GM13976 (cell line): ENCODE measurements around the gene LAMA5.

Experiments used
- DNase-seq: peaks from one replicate; pipeline ENCODE4 v3.0.0; 2012; ENCODE audit warnings: low spot score
- CTCF ChIP-seq: IDR thresholded peaks from 2 replicates; pipeline ENCODE4 v1.5.1; 2012; ENCODE audit warnings: borderline replicate concordance, mild to moderate bottlenecking; ENCODE audit not compliant: insufficient read depth; ENCODE audit errors: extremely low read depth, missing control alignments, control extremely low read depth
- in situ Hi-C: fragments of 300-500 bp; cut with MboI; formaldehyde crosslinking; loops from one replicate; pipeline ENCODE4 v1.12.0; 2022; ENCODE audit warnings: low sequenced_read_pairs, mixed read lengths, inconsistent platforms; ENCODE audit not compliant: unreplicated experiment

The LAMA5 gene

GRCh38 chr20:62273416-62273815 lies 93.7 kb downstream of the LAMA5 start:
- in situ Hi-C loops, result no loop called here
- DNase-seq, result no peak

DNA sequence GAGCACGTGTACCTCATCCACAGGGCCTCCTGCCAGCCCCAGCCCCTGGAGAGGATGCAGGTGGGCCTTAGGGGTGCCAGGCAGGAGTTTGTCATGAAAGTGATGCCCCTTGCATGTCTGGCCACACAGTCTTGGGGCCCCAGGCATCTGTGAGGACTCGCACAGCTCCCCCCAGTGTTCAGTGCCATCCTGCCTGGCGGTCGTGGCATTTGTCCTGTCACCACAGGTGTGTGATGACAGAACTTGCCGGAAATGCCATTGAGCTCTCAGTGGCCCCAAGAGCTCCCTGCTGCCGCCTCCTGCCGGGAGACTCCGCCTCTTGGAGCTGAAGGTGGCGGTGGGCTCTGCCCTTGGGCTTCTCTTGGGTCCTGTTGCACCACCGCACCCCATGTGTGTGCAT lies 94.9 kb downstream of the LAMA5 start:
- DNase-seq, result no peak
- in situ Hi-C loops, result no loop called here
- no peak for TF ChIP-seq CTCF

More at GRCh38 chr20:62273416-62273815, 93.7 kb downstream of the LAMA5 start:
- TF ChIP-seq CTCF, result no peak

GRCh38 chr20:62269871-62270270 lies 97.2 kb downstream of the LAMA5 start:
- in situ Hi-C loops, result no loop called here
- no peak for DNase-seq
- no peak for TF ChIP-seq CTCF

GRCh38 chr20:62269378-62269777 lies 97.7 kb downstream of the LAMA5 start:
- no peak for TF ChIP-seq CTCF
- in situ Hi-C loops, result no loop called here

GRCh38 chr20:62268228-62268900 lies 98.7 kb downstream of the LAMA5 start:
- in situ Hi-C loops, result no loop called here

More at GRCh38 chr20:62269378-62269777, 97.7 kb downstream of the LAMA5 start:
- no peak for DNase-seq

GRCh38 chr20:62267543-62267942 lies 99.6 kb downstream of the LAMA5 start:
- DNase-seq, result no peak
- in situ Hi-C loops, result no loop called here
- TF ChIP-seq CTCF, result no peak

More at GRCh38 chr20:62268228-62268900, 98.7 kb downstream of the LAMA5 start:
- TF ChIP-seq CTCF, result no peak
- no peak for DNase-seq
